ENCODE measurements around the gene OGDHL.

OGDHL gene

DNA sequence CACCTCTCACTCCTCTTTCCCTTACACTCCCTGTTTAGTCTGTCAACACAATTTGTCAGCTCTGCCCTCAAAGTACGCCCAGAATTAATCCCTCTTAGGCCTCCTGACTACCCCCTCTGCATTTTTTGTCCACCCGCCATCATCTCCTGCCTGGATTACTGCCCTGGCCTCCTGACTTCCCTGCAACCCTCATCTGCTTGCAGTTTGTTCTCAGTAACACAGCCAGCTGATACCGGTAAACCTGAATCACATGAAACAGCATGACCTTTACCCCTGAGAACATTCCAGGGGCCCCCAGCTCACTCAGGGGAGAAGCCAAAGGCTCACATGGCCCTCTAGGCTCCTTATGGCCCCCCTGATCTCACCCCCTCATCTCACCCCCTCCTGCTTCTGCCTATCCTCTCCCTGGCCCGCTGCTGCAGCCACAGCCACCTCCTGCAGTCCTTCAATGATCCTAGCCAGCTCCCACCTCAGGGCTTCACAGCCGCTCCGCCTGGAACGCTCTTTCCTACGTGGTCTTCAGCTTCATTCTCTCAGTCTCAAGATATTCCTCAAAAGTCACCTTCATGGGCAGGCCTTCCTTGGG is 73.8 kb downstream of the OGDHL start:
- DNase-seq: no peak

DNA sequence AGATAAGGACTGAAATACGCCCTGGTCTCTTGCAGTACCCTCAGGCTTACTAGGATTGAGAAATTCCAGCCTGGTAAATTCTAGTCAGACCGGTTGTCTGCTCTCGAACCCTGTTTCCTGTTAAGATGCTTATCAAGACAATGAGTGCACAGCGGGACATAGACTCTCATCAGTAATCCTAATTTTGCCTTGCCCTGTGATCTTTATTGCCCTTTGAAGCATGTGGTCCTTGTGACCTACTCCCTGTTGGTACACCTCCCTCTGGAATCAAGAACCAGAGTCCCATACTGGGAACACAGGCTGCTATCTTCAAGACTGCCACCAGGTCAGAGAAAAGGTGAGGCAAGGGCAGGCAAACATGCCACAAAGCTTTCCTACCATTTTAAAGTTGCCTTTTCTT is 75.5 kb downstream of the OGDHL start:
- DNase-seq: no peak
